Cardiac muscle cell (in vitro differentiated cells and primary cell): ENCODE results near the gene KCNJ10. TPM values are rescaled to one million over a fixed set of nuclear protein-coding genes. Genes with fewer than 3 reads are reported as not detected.
A peak's percentile ranks its signal among the peaks of the same experiment; 100 is the strongest.

Experiments used
- DNase-seq, 2 donors: peaks; one replicate each; pipeline versions ENCODE4 v3.0.0 to v3.0.0-alpha.2; 2010 to 2017; ENCODE audit warnings: low read depth in 1 of 2, low spot score in 1 of 2
- H3K27ac ChIP-seq: fragments of 200-600 bp; sonication (generic); 2 replicates; pipeline ENCODE4 v1.5.1; 2016
- H3K27me3 ChIP-seq: fragments of 200-600 bp; sonication (generic); 2 replicates; pipeline ENCODE4 v1.6.0; 2016; ENCODE audit warnings: control low read depth
- H3K36me3 ChIP-seq: fragments of 200-600 bp; sonication (generic); 2 replicates; pipeline ENCODE4 v1.5.1; 2016; ENCODE audit warnings: control low read depth
- H3K4me1 ChIP-seq: fragments of 200-600 bp; sonication (generic); 2 replicates; pipeline ENCODE4 v1.8.1; 2017; ENCODE audit warnings: low read depth, mild to moderate bottlenecking, mixed run types
- H3K4me3 ChIP-seq: fragments of 200-600 bp; sonication (generic); 2 replicates; pipeline ENCODE4 v1.5.1; 2016; ENCODE audit warnings: mild to moderate bottlenecking
- H3K9me3 ChIP-seq: fragments of 200-600 bp; sonication (generic); 2 replicates; pipeline ENCODE4 v1.5.1; 2017; ENCODE audit warnings: low read depth, mild to moderate bottlenecking, control low read depth
- polyA plus RNA-seq: library from polyadenylated mRNA; unstranded; fragments of >200 nt; fragmentation: Nextera tagmentation; extraction: Ambion mirVana; gene quantifications from 2 replicates; pipeline ENCODE4 v1.2.1, GENCODE V29; 2016
- total RNA-seq: library from RNA; depleted of rRNA; stranded (reverse); fragments of >200 nt; gene quantifications from 2 replicates; pipeline ENCODE4 v1.2.3, GENCODE V29; 2016
- TF ChIP-seq, protein P1 (sequence below): IDR thresholded peaks from 2 replicates; pipeline ENCODE4 v1.5.1; 2012; ENCODE audit warnings: low read depth, mild to moderate bottlenecking, low read length

Gene KCNJ10
- total and polyA plus RNA-seq, 2 experiments from 2014 or later, result 0.35 to 0.42 TPM

- no peak overlapping the region for H3K27ac ChIP-seq
- peaks cover 14% of the 10 kb centered on the region for H3K27me3 ChIP-seq
- TF ChIP-seq, protein P1, sequence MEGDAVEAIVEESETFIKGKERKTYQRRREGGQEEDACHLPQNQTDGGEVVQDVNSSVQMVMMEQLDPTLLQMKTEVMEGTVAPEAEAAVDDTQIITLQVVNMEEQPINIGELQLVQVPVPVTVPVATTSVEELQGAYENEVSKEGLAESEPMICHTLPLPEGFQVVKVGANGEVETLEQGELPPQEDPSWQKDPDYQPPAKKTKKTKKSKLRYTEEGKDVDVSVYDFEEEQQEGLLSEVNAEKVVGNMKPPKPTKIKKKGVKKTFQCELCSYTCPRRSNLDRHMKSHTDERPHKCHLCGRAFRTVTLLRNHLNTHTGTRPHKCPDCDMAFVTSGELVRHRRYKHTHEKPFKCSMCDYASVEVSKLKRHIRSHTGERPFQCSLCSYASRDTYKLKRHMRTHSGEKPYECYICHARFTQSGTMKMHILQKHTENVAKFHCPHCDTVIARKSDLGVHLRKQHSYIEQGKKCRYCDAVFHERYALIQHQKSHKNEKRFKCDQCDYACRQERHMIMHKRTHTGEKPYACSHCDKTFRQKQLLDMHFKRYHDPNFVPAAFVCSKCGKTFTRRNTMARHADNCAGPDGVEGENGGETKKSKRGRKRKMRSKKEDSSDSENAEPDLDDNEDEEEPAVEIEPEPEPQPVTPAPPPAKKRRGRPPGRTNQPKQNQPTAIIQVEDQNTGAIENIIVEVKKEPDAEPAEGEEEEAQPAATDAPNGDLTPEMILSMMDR, result no peak
- DNase-seq, result no peak
- H3K9me3 ChIP-seq, result no peaks in the 10 kb centered on the region
- H3K4me3 ChIP-seq, result no peak overlapping the region
- no peaks in the 10 kb centered on the region for H3K36me3 ChIP-seq
- peaks cover 16% of the 10 kb centered on the region for H3K4me1 ChIP-seq
Observed at GRCh38 chr1:159972443-159973205, 97.3 kb downstream of the KCNJ10 start.

DNA sequence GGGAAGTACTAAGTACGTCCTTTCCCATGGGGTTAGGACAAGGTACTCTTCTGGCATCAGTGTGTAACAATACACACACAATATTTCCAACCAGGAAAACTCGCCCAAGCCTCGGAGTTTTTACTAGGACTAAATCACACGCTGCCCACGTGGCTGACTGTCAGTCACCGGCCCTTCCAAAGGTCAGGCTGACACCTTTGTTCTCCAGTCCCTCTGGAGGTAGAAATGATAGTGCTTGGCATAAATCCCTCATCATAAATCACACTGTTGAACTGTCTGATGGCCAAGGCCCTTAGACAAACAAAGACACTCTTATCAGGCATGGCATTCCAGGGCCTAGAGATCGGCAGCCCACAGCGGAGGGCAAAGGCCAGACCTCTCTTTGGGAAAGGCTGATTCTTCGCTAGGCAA, 99.0 kb downstream of the KCNJ10 start:
- Histone ChIP-seq H3K36me3 (no peaks in the 10 kb centered on the region), H3K27ac (no peak overlapping the region), H3K27me3 (peaks cover 14% of the 10 kb centered on the region), H3K4me3 (no peak overlapping the region), H3K4me1 (peaks cover 16% of the 10 kb centered on the region), H3K9me3 (no peaks in the 10 kb centered on the region)
- DNase-seq, result peak in 1 of 2 donors; percentile 14
- TF ChIP-seq, protein P1, result no peak

GRCh38 chr1:159968901-159969300, 101.1 kb downstream of the KCNJ10 start:
- no peak for DNase-seq
- Histone ChIP-seq H3K36me3 (no peaks in the 10 kb centered on the region), H3K4me3 (no peak overlapping the region), H3K4me1 (peaks cover 16% of the 10 kb centered on the region), H3K9me3 (no peaks in the 10 kb centered on the region), H3K27ac (no peak overlapping the region), H3K27me3 (peaks cover 6% of the 10 kb centered on the region)
- TF ChIP-seq, protein P1, result no peak

DNA sequence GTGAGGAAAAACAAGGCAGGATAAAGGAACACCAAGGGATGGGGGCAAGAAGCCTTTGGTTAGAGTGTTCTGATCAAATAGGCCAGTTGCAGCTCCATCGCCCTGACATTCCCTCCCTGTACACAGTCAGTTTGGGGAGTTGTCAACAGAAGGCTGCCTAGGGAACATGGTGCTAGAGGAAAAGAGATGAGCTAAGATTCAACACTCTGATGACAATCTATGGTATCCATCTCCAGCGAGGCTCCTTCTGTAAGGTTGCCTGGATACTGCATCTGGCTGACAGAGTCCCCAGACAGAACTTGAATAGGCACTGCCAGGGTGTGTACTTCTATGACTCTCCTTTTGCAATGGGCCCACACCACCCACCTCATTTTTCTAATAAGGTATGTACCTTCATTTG, 104.7 kb downstream of the KCNJ10 start:
- TF ChIP-seq, protein P1, result no peak
- Histone ChIP-seq H3K9me3 (no peaks in the 10 kb centered on the region), H3K36me3 (no peaks in the 10 kb centered on the region)

GRCh38 chr1:159964144-159964543, 105.8 kb downstream of the KCNJ10 start:
- Histone ChIP-seq H3K36me3 (no peaks in the 10 kb centered on the region), H3K4me3 (no peak overlapping the region), H3K9me3 (no peaks in the 10 kb centered on the region), H3K4me1 (no peaks in the 10 kb centered on the region), H3K27ac (no peak overlapping the region), H3K27me3 (peaks cover 2% of the 10 kb centered on the region)
- TF ChIP-seq, protein P1, result no peak
- DNase-seq, result no peak

More for the DNA sequence above, 104.7 kb downstream of the KCNJ10 start:
- Histone ChIP-seq H3K4me3 (no peak overlapping the region), H3K27me3 (peaks cover 2% of the 10 kb centered on the region), H3K27ac (no peak overlapping the region), H3K4me1 (peaks cover 3% of the 10 kb centered on the region)
- no peak for DNase-seq
